Right lobe of liver (tissue), 6 donors: ENCODE data around the gene RAB1A. TPM values are rescaled to one million over a fixed set of nuclear protein-coding genes. Genes with fewer than 3 reads are reported as not detected.
A peak's percentile ranks its signal among the peaks of the same experiment; 100 is the strongest.

Source experiments
- ATAC-seq, 4 donors: fragments of 200-7000 bp; cut with Tn5 transposase; one replicate each; pipeline ENCODE4 v1.9.1; 2020; ENCODE audit warnings: mild to moderate bottlenecking in 4 of 4, moderate library complexity in 4 of 4
- DNase-seq, 3 donors: peaks; one replicate each; pipeline ENCODE4 v3.0.0-alpha.2; 2020
- H3K27ac ChIP-seq, 3 donors: fragments of 200-600 bp; one replicate each; pipeline ENCODE4 v1.8.0; 2022
- H3K27me3 ChIP-seq, 2 donors: fragments of 200-600 bp; one replicate each; pipeline ENCODE4 v1.8.0; 2022
- H3K36me3 ChIP-seq, 4 donors: fragments of 200-600 bp; sonication (generic) in 1 of 4; one replicate each; pipeline versions ENCODE4 v1.5.1 to v1.8.0; 2017 to 2022; ENCODE audit warnings: control low read depth in 1 of 4
- H3K4me1 ChIP-seq, 4 donors: fragments of 200-600 bp; sonication (generic) in 1 of 4; one replicate each; pipeline versions ENCODE4 v1.5.1 to v1.8.0; 2017 to 2022; ENCODE audit warnings: control low read depth in 1 of 4
- H3K4me3 ChIP-seq, 3 donors: fragments of 200-600 bp; one replicate each; pipeline ENCODE4 v1.8.0; 2022
- H3K9me3 ChIP-seq, 4 donors: fragments of 200-600 bp; sonication (generic) in 1 of 4; one replicate each; pipeline versions ENCODE4 v1.5.1 to v1.8.0; 2017 to 2022; ENCODE audit warnings: control low read depth in 1 of 4
- CTCF ChIP-seq, 4 donors: fragments of 200-600 bp in 3 of 4; fragments of 450-650 bp in 1 of 4; IDR thresholded peaks; one replicate each; pipeline versions ENCODE4 v1.5.1 to v1.8.0; 2016 to 2022; ENCODE audit warnings: antibody characterized with exemption in 4 of 4, mild to moderate bottlenecking in 2 of 4
- POLR2A ChIP-seq: fragments of 450-650 bp; IDR thresholded peaks from one replicate; pipeline ENCODE4 v1.6.1; 2017; ENCODE audit warnings: antibody characterized with exemption, mild to moderate bottlenecking
- WGBS: methylation state at CpG from one replicate; pipeline ENCODE4 v1.1.6; 2018; ENCODE audit warnings: low coverage, low lambda C conversion rate; ENCODE audit not compliant: insufficient coverage; ENCODE audit errors: missing lambda C conversion rate; 5-methylcytosine and 5-hydroxymethylcytosine counted together
- intact Hi-C, 2 donors: fragments of 100-400 bp; cut with DNase I; formaldehyde crosslinking; loops; one replicate each; pipeline versions ENCODE4 v1.11.2 to v1.14.1; 2022
- total RNA-seq, 6 experiments: library from RNA; depleted of rRNA in 2 of 6; stranded (reverse); fragments of >200 nt in 2 of 6; fragmentation: NEBNext Ultra II Directional in 3 of 6; extraction: Animal tissue kit (Norgen Biotek cat#: 25700) in 3 of 6; gene quantifications; one replicate each; pipeline versions ENCODE4 v1.1.0 to v1.2.4, GENCODE V29; 2016 to 2023
- donor health status: DM: no; HTN: yes; CAD: no.
- donor health status: DM: no; HTN: no; CAD: no.
- donor health status: DM: no; HTN: no; CAD: no.
- donor health status: DM: no; HTN: yes; CAD: no.
- donor health status: DM: no; HTN: yes; CAD: no.

RAB1A gene
- total RNA-seq, 6 experiments from 2014 or later: 65.0 to 119 (median 81.3) TPM

GRCh38 chr2:65075176-65075575, 54.7 kb downstream of the RAB1A start:
- Histone ChIP-seq H3K27me3 (no peaks in the 10 kb centered on the region), H3K36me3 (peaks cover 3 to 16% (median 9%) of the 10 kb centered on the region in 4 donors), H3K4me3 (no peak overlapping the region), H3K27ac (peak overlapping the region in 2 of 3 donors; percentile 55 to 61), H3K4me1 (peaks cover 0 to 18% (median 7%) of the 10 kb centered on the region in 4 donors), H3K9me3 (no peaks in the 10 kb centered on the region)
- TF ChIP-seq CTCF (IDR thresholded peaks at IDR 0.05) (no peak), POLR2A (no peak)
- 41% methylated on average over 9 of the region's 9 CpGs for WGBS
- ATAC-seq: peak; percentile 15 to 68 (median 54)
- intact Hi-C loops: no loop called here
- no peak for DNase-seq

DNA sequence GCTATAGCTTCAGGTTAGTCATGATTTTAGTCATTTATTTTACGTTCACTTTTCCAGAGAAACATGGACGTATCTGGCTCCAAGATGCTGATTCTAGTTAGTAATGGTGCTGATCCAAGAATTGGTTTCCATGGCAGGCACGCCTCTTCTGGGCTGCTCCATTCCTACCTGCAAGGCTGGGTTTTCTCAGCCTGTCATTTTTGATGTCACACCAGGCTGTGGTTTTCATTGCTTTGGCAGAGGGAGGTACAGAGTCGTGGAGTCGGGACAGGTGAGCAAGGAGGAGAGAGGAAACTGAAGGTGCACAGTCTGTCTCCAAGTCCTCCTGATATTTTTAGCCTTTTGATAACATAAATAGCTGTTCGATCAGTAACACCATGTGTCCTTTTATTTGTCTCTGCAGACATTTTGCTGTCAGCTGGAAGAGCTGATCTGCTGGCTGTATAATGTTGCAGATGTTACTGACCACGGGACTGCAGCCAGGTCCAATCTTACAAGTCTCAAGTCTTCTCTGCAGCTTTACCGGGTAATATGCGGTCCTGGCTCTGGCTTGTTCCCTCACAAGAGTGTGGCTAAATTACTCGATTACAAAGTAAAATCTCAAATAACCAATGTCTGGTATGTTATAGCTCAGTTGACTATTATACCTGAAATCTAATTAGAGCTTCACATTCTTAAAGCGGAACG, 55.9 kb downstream of the RAB1A start:
- TF ChIP-seq POLR2A: no peak
- TF ChIP-seq CTCF (IDR thresholded peaks at IDR 0.05): no peak
- Histone ChIP-seq H3K4me1 (peaks cover 0 to 23% (median 7%) of the 10 kb centered on the region in 4 donors), H3K27ac (no peak overlapping the region), H3K9me3 (no peaks in the 10 kb centered on the region), H3K36me3 (peaks cover 0 to 11% (median 6%) of the 10 kb centered on the region in 4 donors), H3K4me3 (no peak overlapping the region), H3K27me3 (no peaks in the 10 kb centered on the region)
- 89% methylated on average over 11 of the region's 12 CpGs for WGBS
- intact Hi-C loops: no loop called here
- DNase-seq (no peak), ATAC-seq (no peak)

GRCh38 chr2:65072181-65072970, 57.5 kb downstream of the RAB1A start:
- Histone ChIP-seq H3K27me3 (no peaks in the 10 kb centered on the region), H3K9me3 (no peaks in the 10 kb centered on the region), H3K36me3 (peaks cover 0 to 11% (median 2%) of the 10 kb centered on the region in 4 donors), H3K4me1 (peaks cover 0 to 23% (median 7%) of the 10 kb centered on the region in 4 donors), H3K27ac (no peak overlapping the region), H3K4me3 (no peak overlapping the region)
- WGBS: 92% methylated on average over 7 of the region's 20 CpGs
- ATAC-seq (peak in 1 of 4 donors; percentile 4), DNase-seq (no peak)
- TF ChIP-seq POLR2A (no peak), CTCF (IDR thresholded peaks at IDR 0.05) (no peak)
- intact Hi-C loops: no loop called here

GRCh38 chr2:65071499-65072180, 58.3 kb downstream of the RAB1A start:
- Histone ChIP-seq H3K36me3 (peaks cover 0 to 11% (median 2%) of the 10 kb centered on the region in 4 donors), H3K27ac (no peak overlapping the region), H3K4me1 (peaks cover 0 to 23% (median 7%) of the 10 kb centered on the region in 4 donors), H3K9me3 (no peaks in the 10 kb centered on the region), H3K4me3 (no peak overlapping the region), H3K27me3 (no peaks in the 10 kb centered on the region)
- ATAC-seq: peak; percentile 7 to 46 (median 32)
- peak in 1 of 3 donors; percentile 46 for DNase-seq
- WGBS: no CpG with 5 or more reads among the region's 14 CpGs
- intact Hi-C loops: no loop called here
- TF ChIP-seq CTCF (IDR thresholded peaks at IDR 0.05) (peak in 3 of 4 donors; percentile 4 to 18 (median 14)), POLR2A (no peak)
